Keratinocyte (primary cell): ENCODE results near the gene TIAM2.

Source experiments
- EZH2 ChIP-seq: IDR thresholded peaks from one replicate; pipeline ENCODE4 v1.6.1; 2012; ENCODE audit warnings: inconsistent platforms, mild to moderate bottlenecking, low read length, moderate library complexity
- TF ChIP-seq, protein P1 (sequence below), 3 experiments: IDR thresholded peaks in 1 of 3; conservative IDR thresholded peaks in 1 of 3; optimal IDR thresholded peaks in 1 of 3; 2 replicates in 2 of 3; 3 replicates in 1 of 3; pipeline versions ENCODE3 to v1.5.1; 2011; ENCODE audit warnings: low read length in 3 of 3, mild to moderate bottlenecking in 3 of 3, moderate library complexity in 2 of 3, control low read depth in 1 of 3, inconsistent platforms in 1 of 3; ENCODE audit not compliant: insufficient read depth in 2 of 3; ENCODE audit errors: extremely low read depth in 1 of 3

DNA sequence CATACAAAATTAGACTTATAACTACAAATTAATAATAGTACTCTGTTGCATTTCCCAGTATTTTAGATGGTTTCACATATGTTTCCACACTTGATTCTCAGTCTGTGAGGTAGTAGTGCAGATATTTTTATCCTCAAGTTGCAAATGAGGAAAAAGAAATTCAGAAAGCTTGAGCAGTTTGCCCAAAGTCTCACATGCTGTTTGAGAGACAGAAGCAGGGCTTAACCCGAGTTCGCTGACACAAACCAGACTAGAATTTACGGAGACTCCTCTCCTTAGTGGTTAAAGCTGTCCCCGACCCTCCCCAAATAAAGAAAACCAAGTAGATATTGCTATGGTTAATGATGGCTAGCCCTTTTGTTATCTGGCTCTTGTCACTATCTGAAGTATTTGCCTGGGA is 126.2 kb downstream of the TIAM2 start:
- TF ChIP-seq EZH2 = no peak
- TF ChIP-seq, protein P1, sequence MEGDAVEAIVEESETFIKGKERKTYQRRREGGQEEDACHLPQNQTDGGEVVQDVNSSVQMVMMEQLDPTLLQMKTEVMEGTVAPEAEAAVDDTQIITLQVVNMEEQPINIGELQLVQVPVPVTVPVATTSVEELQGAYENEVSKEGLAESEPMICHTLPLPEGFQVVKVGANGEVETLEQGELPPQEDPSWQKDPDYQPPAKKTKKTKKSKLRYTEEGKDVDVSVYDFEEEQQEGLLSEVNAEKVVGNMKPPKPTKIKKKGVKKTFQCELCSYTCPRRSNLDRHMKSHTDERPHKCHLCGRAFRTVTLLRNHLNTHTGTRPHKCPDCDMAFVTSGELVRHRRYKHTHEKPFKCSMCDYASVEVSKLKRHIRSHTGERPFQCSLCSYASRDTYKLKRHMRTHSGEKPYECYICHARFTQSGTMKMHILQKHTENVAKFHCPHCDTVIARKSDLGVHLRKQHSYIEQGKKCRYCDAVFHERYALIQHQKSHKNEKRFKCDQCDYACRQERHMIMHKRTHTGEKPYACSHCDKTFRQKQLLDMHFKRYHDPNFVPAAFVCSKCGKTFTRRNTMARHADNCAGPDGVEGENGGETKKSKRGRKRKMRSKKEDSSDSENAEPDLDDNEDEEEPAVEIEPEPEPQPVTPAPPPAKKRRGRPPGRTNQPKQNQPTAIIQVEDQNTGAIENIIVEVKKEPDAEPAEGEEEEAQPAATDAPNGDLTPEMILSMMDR (optimal IDR thresholded peaks at IDR 0.05 in 1 of 3, IDR thresholded peaks at IDR 0.05 in 1 of 3, conservative IDR thresholded peaks at IDR 0.05 in 1 of 3; ENCODE audit: extremely low read depth in 1 of 3, insufficient read depth in 2 of 3, low read length in 3 of 3) = no peak
